Activated gamma-delta T cell (primary cell): ENCODE measurements around the gene ZEB1.
A peak's percentile ranks its signal among the peaks of the same experiment; 100 is the strongest.
"Not testable (repeated sequence)": the region's sequence is repeated elsewhere in the genome, so short reads cannot be mapped to it uniquely, and the experiment has no call there.

Experiments used
- DNase-seq: peaks from one replicate; lab custom pipeline; 2025; lab: John Stamatoyannopoulos, UW

The ZEB1 gene

GRCh38 chr10:31318382-31318853 lies 598 bp upstream of the ZEB1 start:
- DNase-seq, result peak; percentile 68

- peak; percentile 34 for DNase-seq
Observed at GRCh38 chr10:31319602-31320549, 860 bp downstream of the ZEB1 start.

- DNase-seq, result peak; percentile 8
Observed at GRCh38 chr10:31320550-31321211, 1.7 kb downstream of the ZEB1 start.

GRCh38 chr10:31321396-31321941 lies 2.5 kb downstream of the ZEB1 start:
- DNase-seq, result no peak

- no peak for DNase-seq
Observed at GRCh38 chr10:31322647-31323046, 3.6 kb downstream of the ZEB1 start.

- no peak for DNase-seq
Observed at GRCh38 chr10:31340343-31340742, 21.3 kb downstream of the ZEB1 start.

- no peak for DNase-seq
Observed at GRCh38 chr10:31341552-31341951, 22.5 kb downstream of the ZEB1 start.

GRCh38 chr10:31343009-31343408 lies 24.0 kb downstream of the ZEB1 start:
- no peak for DNase-seq

- DNase-seq, result no peak
Observed at GRCh38 chr10:31343551-31343950, 24.5 kb downstream of the ZEB1 start.

- DNase-seq, result no peak
Observed at GRCh38 chr10:31345886-31346285, 26.9 kb downstream of the ZEB1 start.

- no peak for DNase-seq
Observed at GRCh38 chr10:31346953-31347352, 27.9 kb downstream of the ZEB1 start.

- DNase-seq, result no peak
Observed at GRCh38 chr10:31347705-31348104, 28.7 kb downstream of the ZEB1 start.

- no peak for DNase-seq
Observed at GRCh38 chr10:31350891-31351290, 31.9 kb downstream of the ZEB1 start.

GRCh38 chr10:31352436-31353226 lies 33.6 kb downstream of the ZEB1 start:
- DNase-seq, result no peak

GRCh38 chr10:31353574-31353973 lies 34.6 kb downstream of the ZEB1 start:
- DNase-seq, result no peak

GRCh38 chr10:31358688-31359330 lies 39.8 kb downstream of the ZEB1 start:
- no peak for DNase-seq

- no peak for DNase-seq
Observed at GRCh38 chr10:31359979-31360378, 41.0 kb downstream of the ZEB1 start.

- not testable (repeated sequence) for DNase-seq
Observed at GRCh38 chr10:31361475-31361874, 42.5 kb downstream of the ZEB1 start.

- DNase-seq, result no peak
Observed at GRCh38 chr10:31362023-31362641, 43.1 kb downstream of the ZEB1 start.

GRCh38 chr10:31363696-31364095 lies 44.7 kb downstream of the ZEB1 start:
- DNase-seq, result not testable (repeated sequence)

- not testable (repeated sequence) for DNase-seq
Observed at GRCh38 chr10:31364238-31364637, 45.2 kb downstream of the ZEB1 start.
